NCI-H460 (cell line): Measurements from ENCODE around the gene CSNK2A2. TPM values are rescaled to one million over a fixed set of nuclear protein-coding genes. Genes with fewer than 3 reads are reported as not detected.

Experiments used
- DNase-seq: peaks from one replicate; pipeline ENCODE4 v3.0.0-alpha.2; 2016; ENCODE audit warnings: low read depth; ENCODE audit errors: extremely low read depth
- polyA plus RNA-seq: library from polyadenylated mRNA; depleted of rRNA; stranded (reverse); fragments of >200 nt; gene quantifications from 2 replicates; pipeline ENCODE4 v1.2.3, GENCODE V29; 2014; cell fraction: nucleus; rRNA removed
- total RNA-seq: library from RNA; depleted of rRNA; stranded (reverse); fragments of >200 nt; shearing (Covaris generic); gene quantifications from 2 replicates; pipeline ENCODE4 v1.2.3, GENCODE V29; 2014; rRNA removed

The CSNK2A2 gene
- total RNA-seq, result 56.9 and 60.1 TPM in 2 replicates
- polyA plus RNA-seq, result 42.1 and 54.1 TPM in 2 replicates

GRCh38 chr16:58198022-58198683, at the start of gene CSNK2A2:
TSS of gene CSNK2A2 (minus strand) at chr16:58198106. CDS start at chr16:58197736, 370 bp downstream.
- DNase-seq, result peak; percentile 73

DNA sequence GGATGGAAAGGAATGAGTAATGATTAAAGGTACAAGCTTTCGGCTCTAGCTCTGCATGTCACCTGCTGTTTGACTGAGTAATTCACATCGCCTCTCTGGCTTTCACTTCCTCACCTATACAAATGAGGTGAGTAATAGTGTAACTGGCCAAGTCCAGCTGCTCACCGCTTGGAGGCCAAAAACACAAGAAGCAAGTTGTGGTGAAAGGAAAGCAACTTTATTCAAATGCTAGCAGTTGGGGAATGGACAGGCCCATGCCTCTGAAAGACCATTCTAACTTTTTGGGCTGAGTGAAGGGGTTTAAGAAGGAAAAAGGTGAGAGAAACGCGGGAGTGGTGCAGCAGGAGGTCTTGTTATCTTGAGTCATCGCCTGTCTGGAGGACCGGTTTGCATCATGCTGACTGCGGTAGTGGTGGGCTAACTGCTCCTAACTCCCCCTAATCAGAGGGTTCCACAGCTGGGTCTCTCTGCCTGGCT, 45.7 kb upstream of the CSNK2A2 start:
- DNase-seq, result no peak

DNA sequence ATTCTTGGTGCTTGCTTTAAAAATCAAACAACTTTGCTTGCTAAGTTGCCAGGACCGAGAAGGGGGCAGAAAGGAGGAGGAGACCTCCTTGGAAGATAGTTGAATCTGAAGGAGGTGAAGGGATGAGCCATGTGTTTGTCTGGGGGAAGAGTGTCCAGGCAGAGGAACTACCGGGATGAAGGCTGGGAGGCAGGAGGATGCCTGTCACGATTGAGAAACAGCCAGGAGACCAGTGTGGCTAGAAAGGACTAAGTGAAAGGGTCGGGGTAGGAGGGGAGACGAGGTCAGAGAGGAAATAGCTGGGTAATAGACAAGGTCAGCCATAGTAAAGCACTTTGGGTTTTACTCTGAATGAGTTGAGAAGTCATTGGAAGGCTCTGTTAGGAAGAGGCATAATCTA, 38.9 kb upstream of the CSNK2A2 start:
- no peak for DNase-seq

DNA sequence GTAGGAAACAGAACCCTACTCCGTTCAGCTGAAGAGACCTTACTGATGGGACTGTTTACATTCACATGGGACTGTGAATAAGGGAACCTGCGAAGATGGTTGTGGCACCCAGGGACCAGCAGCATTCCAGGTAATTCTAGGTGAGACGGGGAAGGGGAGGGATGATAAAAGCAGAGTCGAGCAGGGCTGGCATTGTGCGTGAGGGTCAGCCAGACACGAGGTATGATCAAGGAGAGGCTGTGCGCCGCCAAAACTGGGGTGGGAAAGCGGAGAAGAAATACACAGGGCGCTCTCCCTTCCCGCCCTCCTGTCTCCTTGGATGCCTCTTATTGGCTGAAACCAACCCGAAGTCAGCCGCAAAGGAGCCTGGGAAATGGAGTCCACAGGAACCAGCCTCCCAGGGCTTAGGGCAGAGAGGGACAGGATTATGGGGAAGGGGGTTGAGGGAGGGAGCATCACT, 38.4 kb upstream of the CSNK2A2 start:
- peak; percentile 76 for DNase-seq

DNA sequence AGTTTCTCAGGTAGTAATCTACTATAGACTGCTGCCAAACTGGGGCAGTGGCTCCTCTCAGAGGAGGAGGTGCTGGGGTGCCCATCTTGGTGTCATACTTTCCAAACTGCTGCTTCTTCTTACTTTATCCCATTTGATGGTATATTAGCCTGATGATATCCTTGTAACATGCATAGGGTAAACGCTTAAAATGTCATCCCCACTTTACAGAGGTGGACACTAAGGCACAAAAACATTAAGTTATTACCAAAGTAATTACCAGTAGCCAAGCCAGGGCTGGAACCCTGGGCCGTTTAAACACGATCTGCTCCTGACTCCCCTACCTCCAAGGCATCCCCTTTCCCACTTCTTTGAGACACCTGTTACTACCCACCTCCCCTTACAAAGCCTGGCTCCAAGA, 37.8 kb upstream of the CSNK2A2 start:
- DNase-seq, result no peak

DNA sequence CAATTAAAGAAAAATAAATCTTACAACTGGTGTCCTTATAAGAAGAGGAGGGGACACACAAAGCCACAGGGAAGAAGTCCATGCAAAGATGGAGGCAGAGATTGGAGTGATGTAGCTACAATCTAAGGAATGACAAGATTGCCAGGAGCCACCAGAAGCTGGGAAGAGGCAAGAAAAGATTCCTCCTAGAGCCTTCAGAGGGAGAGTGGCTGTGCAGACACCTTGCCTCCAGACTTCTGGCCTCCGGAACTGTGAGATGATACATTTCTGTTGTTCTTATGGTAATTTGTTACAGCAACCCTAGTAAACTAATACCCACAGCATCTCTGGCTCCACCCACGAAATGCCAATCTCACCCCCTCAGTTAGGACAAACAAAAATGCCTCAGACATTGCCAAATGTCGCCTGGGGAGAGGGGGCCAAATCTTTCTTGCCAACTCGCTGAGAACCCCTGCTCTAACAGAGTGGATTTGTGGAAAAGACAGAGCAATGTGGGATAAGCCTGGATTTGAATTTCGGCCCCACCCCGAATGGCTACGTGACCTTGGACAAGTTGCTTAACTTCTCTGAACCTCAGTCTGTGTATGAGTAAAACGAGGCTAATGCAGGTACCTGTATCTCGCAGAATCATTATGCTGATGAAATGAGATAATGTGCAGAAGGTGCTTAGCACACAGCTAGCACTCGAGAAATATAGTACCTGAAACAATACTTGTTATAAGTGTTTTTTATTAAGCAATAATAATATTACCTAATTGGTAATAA, 37.1 kb upstream of the CSNK2A2 start:
- no peak for DNase-seq

GRCh38 chr16:58230259-58230658, 32.4 kb upstream of the CSNK2A2 start:
- DNase-seq, result no peak

GRCh38 chr16:58226790-58227189, 28.9 kb upstream of the CSNK2A2 start:
- no peak for DNase-seq

DNA sequence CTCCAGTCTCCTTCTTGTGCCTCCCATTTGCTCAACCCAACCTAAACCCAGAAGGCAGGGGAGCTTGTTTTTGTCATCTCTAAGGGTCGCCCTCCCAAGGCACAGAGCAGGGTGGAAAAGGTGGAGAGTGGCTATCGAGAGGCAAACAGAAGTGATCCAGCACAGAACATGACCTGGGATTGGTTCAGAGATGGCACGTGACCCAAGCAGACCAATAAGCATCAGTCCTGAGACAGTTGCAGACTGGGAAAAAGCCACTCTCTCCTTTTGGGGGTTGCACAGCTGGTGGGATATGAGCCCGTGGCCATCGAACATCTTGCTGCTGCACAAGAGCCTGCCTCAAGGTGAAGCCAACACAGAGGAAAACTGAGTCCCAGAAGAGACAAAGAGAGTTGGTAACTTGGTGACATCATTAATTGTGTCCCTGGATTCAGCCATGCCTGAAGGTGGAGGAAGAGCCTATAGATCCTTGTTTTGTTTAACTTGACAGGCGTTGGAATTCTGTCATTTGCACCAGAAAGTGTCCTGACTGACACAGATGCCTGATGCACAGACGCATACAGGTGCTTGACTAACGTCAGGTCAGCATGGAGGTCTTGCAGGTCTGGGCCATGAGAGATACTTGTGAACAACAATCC, 28.2 kb upstream of the CSNK2A2 start:
- DNase-seq, result no peak

DNA sequence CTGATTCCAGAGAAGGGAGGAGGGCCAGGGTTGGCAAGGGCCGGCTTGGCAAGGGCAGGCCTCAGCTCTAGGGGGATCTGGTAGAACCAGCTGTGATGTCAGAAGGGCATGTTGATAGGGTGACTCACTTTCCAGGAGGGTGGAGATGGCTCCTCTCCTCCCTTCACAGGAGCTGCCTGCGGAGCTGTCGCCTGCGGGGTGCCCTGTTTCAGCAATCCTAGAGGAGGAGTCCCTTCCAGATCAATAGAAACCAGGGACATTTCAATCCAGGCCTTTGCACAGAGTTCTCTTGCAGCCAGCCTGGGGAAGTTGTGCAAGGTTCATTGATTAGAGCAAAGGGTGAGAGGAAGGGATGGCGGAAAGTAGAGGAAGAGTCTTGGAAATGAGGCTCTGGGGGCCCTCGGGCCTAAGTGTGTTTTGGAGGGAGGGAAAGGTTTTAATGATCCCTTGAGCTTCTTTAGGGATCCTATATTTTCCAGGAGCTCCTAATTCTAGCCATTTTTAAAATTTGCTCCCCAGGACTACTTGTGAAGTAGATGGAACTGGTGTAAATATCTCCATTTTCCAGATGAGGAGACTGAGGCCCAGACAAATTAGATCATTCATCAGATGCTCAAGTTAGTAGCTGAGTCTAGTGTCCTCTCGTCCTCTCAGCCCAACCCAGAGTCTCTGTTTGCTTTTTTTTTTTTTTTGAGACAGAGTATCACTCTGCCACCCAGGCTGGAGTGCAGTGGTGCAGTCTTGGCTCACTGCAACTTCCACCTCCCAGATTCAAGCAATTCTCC, 24.8 kb upstream of the CSNK2A2 start:
- no peak for DNase-seq

GRCh38 chr16:58219432-58219831, 21.5 kb upstream of the CSNK2A2 start:
- no peak for DNase-seq

DNA sequence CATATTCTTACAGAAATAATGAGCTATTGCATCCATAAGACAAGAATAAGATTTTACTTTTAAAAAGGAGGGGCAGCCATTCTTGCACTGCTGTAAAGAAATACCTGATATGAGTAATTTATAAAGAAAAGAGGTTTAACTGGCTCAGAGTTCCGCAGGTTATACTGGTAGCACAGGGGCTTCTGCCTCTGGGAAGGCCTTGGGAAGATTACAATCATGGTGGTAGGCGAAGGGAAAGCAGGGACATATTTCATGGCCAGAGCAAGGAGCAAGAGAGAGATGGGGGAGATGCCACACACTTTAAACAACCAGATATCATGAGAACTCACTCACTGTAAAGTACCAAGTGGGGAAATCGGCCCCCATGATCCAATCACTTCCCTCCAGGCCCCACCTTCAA, 20.9 kb upstream of the CSNK2A2 start:
- DNase-seq, result no peak

DNA sequence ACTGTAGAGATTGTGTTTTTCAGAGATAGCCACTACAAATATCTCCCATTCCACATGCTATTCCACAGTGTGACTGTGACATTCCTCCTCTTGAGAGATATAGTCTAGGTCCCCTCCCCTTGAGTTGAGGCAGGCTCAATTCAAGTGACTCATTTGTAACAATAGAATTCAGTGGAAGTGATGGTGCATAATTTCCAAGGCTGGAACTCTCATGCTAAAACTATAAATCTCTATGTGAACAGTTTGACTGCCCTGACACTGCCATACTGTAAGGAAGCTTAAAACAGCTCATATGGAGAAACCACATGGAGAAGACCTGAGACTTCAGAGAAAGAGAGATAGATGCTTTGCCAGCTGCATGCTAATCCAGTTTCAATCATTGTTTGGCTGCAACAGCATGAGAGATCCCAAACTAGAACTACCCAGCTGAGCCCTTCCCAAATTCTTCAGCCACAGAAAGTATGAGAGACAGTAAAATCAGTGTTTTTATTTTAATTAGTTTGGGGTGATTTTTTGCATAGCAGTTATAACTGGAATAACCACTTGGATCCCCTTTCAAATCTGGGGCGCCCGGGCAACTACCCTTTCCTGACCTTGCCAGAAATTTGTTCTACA, 19.5 kb upstream of the CSNK2A2 start:
- DNase-seq, result no peak

GRCh38 chr16:58212824-58213655, 15.1 kb upstream of the CSNK2A2 start:
- DNase-seq, result no peak

GRCh38 chr16:58211846-58212245, 13.9 kb upstream of the CSNK2A2 start:
- DNase-seq, result no peak

- DNase-seq, result no peak
Observed at GRCh38 chr16:58211245-58211644, 13.3 kb upstream of the CSNK2A2 start.

GRCh38 chr16:58205276-58206036, 7.5 kb upstream of the CSNK2A2 start:
- DNase-seq, result no peak

DNA sequence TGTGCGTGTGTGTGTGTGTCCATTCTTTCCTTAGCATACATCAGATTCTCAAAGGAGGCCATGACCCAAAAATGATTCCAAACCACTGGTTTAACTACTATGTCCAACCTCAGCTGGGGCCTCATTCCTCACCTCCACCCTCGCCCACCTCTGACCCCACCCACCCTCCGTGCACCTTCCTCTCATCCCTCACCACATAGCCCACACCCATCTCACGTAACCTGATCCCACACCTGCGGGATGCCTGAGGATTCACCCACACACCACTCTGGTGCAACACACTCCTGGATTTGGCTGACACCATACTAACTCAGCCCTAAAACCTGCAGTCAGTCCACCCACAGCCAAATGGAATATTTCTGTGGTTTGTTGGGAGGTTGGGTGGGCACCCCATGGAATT, 3.3 kb upstream of the CSNK2A2 start:
- DNase-seq, result no peak
